GM18502 (cell line): ENCODE data around the gene OR4B1.
"Not testable (repeated sequence)": the region's sequence is repeated elsewhere in the genome, so short reads cannot be mapped to it uniquely, and the experiment has no call there.

Experiments used
- ATAC-seq: cut with Tn5 transposase; IDR thresholded peaks from one replicate; pipeline ENCODE4 v1.9.1; 2021; ENCODE audit warnings: mild to moderate bottlenecking; ENCODE audit not compliant: unreplicated experiment, poor library complexity

The OR4B1 gene, protein sequence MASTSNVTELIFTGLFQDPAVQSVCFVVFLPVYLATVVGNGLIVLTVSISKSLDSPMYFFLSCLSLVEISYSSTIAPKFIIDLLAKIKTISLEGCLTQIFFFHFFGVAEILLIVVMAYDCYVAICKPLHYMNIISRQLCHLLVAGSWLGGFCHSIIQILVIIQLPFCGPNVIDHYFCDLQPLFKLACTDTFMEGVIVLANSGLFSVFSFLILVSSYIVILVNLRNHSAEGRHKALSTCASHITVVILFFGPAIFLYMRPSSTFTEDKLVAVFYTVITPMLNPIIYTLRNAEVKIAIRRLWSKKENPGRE

DNA sequence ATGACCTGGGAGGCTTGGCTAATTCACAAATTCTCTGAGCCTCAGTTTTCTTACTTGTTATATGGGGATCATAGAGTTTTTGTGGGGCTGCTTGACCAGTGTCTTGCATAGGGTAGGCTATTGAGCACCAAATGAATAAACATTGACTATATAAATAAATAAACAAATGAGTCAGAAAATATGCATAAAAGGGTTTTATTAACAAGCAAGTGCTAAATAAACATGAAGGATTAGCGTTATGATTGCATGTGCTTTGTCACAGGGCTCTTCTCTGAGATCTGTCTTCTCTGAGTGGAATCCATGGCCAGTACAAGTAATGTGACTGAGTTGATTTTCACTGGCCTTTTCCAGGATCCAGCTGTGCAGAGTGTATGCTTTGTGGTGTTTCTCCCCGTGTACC lies at the start of gene OR4B1:
TSS of gene OR4B1 (plus strand) at position 301 of the 400 bp plus-strand sequence. CDS start at position 301, 0 bp downstream.
- no peak for ATAC-seq

DNA sequence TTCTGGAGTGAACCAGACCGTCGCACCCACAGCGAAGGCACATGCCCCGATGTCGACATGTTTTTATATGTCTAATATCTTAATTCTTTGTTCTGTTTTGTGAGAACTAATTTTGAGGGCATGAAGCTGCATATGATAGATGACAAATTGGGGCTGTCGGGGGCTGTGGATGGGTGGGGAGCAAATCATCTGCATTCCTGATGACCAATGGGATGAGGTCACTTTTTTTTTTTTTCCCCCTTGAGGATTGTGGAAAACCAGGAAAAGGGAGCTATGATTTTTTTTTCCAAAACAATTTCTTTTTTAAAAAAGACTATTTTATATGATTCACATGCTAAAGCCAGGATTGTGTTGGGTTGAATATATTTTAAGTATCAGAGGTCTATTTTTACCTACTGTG lies 49.2 kb upstream of the OR4B1 start:
- ATAC-seq = no peak

GRCh38 chr11:48168815-48169214 lies 47.8 kb upstream of the OR4B1 start:
- no peak for ATAC-seq

- ATAC-seq = no peak
Observed at GRCh38 chr11:48169259-48169658, 47.4 kb upstream of the OR4B1 start.

GRCh38 chr11:48169717-48170116 lies 46.9 kb upstream of the OR4B1 start:
- ATAC-seq = no peak

DNA sequence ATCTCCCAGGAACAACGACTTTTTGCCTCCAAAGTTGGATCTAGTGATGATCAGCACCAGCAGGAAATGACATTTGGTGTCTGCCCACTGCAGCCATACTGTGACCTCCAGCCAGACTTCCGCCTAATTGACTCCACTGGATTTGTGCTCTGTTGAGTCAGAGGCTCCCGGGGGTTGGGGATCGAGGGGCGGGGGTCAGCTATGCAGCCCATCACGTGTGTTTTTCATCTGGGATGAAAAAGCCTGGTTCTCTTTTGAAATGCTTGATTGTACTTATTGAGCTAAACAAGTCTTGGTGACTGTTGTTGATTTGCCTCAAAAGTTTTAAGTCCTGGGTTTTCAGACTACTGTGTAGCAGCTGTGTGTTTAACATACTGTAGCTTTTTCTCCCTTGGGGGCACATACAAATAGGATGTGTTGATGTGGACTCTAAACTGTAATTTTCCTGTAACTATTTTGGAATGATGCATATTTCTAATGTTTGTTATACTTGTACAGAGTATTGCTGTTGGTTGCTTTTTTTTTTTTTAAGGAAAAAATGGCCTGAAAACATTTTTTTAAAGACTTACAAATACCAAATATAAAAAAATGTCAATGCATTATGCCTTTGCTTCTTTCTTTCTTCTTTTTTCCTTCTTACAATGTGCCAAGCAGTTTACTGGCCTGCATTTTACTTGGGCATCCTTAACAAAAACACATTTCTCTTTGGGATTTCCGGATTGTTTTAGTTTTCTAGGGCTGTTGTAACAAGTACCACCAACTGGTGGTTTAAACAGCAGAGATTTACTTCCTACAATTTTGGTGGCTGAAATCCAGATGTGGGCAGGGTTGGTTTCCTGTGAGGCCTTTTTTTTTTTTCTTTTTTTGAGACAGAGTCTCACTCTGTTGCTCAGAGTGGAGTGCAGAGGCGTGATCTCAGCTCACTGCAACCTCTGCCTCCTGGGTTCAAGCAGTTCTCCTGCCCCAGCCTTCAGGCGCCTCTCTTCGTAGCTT lies 46.1 kb upstream of the OR4B1 start:
- no peak for ATAC-seq

- ATAC-seq = peak; percentile 70
Observed at GRCh38 chr11:48172818-48173609, 43.6 kb upstream of the OR4B1 start.

DNA sequence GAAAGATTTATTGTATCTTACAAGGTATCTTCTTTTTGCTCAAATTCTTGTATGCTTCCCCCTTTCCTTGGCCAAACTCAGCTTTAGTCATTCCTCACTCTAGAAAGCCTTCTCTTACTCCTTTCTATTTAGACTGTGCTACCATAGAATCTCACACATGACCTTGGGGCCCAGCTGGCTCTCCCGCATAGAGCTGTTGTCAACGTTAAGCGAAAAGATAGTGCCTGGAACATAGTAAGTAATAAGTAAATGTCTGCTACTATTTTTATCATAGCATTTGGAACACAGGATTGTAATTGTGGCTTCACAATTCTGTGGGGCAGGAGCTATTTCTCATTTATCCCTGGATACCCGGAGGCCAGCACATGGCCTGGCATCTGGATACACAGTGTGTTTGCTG lies 38.9 kb upstream of the OR4B1 start:
- ATAC-seq = no peak

DNA sequence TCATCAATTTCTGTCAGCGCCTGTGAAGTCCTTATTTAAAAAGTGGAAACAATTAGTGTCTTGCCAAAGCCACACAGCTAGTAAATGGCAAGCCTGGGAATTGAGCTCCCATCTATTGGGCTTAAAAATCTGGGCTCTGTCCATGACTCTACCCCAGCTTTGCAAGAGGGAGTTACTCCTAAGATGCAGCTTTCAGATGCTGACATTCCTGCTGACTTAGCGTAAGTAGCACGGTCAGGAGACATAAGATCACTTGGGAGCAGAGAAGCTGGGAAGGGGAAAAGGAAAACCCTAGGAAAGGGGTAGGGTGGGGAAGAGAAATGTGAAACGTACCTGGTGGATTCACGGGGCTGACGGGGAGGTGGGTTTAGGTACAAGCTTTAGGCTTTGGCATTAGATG lies 36.0 kb upstream of the OR4B1 start:
- no peak for ATAC-seq

- ATAC-seq = no peak
Observed at GRCh38 chr11:48182860-48183526, 33.6 kb upstream of the OR4B1 start.

GRCh38 chr11:48184452-48184851 lies 32.2 kb upstream of the OR4B1 start:
- ATAC-seq = no peak

DNA sequence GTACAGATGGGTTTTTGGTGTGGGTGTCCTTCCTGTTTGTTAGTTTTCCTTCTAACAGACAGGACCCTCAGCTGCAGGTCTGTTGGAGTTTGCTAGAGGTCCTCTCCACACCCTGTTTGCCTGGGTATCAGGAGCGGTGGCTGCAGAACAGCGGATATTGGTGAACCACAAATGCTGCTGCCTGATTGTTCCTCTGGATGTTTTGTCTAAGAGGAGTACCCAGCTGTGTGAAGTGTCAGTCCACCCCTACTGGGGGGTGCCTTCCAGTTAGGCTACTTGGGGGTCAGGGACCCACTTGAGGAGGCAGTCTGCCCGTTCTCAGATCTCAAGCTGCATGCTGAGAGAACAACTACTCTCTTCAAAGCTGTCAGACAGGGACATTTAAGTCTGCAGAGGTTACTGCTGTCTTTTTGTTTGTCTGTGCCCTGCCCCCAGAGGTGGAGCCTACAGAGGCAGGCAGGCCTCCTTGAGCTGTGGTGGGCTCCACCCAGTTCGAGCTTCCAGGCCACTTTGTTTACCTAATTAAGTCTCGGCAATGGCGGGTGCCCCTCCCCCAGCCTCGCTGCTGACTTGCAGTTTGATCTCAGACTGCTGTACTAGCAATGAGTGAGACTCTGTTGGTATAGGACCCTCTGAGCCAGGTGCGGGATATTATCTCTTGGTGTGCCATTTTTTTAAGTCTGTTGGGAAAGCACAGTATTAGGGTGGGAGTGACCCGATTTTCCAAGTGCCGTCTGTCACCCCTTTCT lies 25.5 kb upstream of the OR4B1 start:
- ATAC-seq = not testable (repeated sequence)

GRCh38 chr11:48193876-48194275 lies 22.7 kb upstream of the OR4B1 start:
- ATAC-seq = no peak

GRCh38 chr11:48207881-48208280 lies 8.7 kb upstream of the OR4B1 start:
- no peak for ATAC-seq

GRCh38 chr11:48210052-48210451 lies 6.6 kb upstream of the OR4B1 start:
- no peak for ATAC-seq

DNA sequence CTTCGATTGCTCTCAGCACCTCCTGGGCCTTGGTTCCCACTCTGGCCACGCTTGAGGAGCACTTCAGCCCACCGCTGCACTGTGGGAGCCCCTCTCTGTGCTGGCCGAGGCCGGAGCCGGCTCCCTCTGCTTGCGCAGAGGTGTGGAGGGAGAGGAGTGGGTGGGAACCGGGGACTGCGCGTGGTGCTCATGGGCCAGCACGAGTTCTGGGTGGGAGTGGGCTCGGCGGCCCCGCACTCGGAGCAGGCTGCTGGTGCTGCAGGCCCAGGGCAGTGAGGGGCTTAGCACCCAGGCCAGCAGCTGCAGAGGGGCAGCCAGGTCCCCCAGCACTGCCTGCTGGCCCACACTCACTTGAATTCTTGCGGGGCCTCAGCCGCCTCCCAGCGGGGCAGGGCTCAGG lies 12.2 kb downstream of the OR4B1 start:
- ATAC-seq = no peak

DNA sequence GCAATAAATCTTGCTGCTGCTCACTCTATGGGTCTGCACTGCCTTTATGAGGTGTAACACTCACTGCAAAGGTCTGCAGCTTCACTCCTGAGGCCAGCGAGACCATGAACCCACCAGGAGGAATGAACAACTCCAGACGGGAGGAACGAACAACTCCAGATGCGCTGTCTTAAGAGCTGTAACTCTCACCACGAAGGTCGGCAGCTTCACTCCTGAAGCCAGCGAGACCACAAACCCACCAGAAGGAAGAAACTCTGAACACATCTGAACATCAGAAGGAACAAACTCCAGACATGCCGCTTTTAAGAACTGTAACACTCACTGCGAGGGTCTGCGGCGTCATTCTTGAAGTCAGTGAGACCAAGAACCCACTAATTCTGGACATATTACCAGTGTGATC lies 13.4 kb downstream of the OR4B1 start:
- not testable (repeated sequence) for ATAC-seq

DNA sequence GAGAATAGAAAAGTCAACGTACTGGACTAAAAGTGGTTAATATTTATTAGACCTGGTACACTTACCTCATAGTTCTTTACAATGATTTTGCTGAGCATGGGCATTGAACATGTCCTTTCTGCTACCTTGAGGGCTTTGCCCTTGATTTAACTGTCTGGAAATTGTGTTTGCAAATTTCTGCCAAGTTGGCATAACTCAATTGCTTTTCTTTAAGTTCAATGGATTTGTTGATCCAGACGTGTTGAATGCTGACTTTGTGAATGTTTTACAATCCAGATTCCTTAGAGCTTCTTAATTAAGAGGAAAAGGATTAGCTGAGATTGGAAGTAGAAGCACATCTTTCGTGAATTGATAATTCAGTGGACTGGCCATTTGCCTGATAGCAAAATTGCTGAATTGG lies 21.1 kb downstream of the OR4B1 start:
- ATAC-seq = no peak

GRCh38 chr11:48242501-48242900 lies 25.9 kb downstream of the OR4B1 start:
- no peak for ATAC-seq
